GM08714 (cell line): ENCODE results near the gene ARHGEF19.
"Not testable (repeated sequence)": the region's sequence is repeated elsewhere in the genome, so short reads cannot be mapped to it uniquely, and the experiment has no call there.

Source experiments
- H3K4me3 ChIP-seq: fragments of 200-500 bp; sonication (Bioruptor generic); 2 replicates; pipeline ENCODE4 v1.5.1; 2014; ENCODE audit warnings: mild to moderate bottlenecking, low read length, inconsistent platforms
- ZNF274 ChIP-seq: IDR thresholded peaks from 2 replicates; pipeline ENCODE4 v1.6.1; 2012; ENCODE audit warnings: mild to moderate bottlenecking, low read depth, low read length

Gene ARHGEF19

DNA sequence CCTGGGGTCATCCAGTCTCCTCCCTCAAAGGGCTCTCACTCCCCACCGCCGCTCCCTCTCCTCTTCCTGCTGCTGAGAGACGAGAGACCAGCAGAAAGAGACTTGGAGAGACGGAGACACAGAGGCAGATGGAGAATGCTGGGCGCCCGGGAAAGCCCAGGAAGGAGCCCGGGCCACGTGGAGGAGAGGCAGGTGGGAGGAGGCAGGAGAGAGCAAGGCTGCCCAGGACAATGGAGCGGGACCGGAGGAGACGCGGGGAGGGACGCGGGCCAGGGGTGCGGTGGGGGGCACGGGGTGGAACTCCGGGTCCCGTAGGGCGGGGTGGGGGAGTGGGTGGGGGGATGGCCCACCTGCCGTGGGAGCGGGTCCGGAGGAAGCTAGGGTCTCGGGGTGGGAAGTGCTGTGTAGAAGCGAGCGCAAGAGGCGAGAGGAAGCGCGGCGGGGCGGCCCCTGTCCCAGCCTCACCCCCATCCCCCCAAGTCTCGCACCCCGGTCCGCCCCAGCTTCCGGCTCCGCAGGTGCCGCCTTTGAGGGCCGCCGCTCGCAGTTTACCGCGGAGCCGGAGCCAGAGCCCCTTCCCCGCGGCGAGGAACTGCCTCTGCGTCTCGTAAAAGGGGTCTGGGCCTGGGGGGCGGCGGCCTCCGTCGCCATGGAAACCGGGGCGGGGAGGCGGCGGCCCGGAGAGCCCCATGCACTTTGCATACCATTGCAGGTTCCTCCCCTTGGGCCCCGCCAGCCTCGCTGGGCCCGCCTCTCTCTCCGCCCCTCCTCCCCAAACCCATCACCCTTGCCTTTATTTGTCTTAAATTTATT is 44.9 kb downstream of the ARHGEF19 start:
- TF ChIP-seq ZNF274, result no peak
- H3K4me3 ChIP-seq, result peak overlapping the region; percentile 37; the same call in 1 of the 2 replicates

DNA sequence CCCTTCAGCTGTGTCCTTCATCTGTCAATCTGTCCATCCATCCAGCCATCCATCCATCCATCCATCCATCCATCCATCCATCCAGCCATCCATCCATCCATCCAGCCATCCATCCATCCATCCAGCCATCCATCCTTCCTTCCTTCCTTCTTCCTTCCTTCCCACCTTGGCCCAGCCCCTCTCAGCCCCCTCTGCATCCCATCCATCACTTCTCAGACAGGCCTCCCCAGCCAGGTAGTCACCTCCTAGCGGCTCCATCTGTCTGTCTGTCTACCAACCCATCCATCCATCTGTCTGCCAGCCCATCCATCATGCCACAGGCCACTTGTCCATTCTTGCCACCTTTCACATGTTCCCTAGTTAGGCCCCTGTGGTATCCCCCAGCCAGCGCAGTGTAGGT is 46.3 kb downstream of the ARHGEF19 start:
- no peak overlapping the region for H3K4me3 ChIP-seq
- TF ChIP-seq ZNF274, result no peak

DNA sequence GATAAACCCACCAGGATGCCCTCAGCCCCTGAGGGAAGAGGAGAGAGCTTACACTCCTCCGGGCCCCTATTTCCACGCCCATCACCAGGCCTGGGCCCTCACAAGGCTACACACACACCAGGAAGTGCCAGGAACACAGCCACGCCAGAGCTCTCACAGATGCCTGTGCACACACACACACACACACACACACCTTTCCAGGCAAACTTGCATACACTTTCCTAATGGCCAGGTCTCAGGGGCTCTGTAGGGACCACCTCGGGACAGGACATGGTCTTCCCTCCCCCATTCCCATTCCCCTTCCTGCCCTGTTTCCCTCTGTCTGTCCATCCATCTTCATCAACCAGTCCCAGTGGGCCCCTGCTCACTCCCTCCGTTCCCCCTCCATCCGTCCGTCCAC is 46.9 kb downstream of the ARHGEF19 start:
- H3K4me3 ChIP-seq, result no peak overlapping the region
- TF ChIP-seq ZNF274, result no peak

GRCh38 chr1:16165073-16165364 is 47.4 kb downstream of the ARHGEF19 start:
- TF ChIP-seq ZNF274, result no peak
- no peak overlapping the region for H3K4me3 ChIP-seq

DNA sequence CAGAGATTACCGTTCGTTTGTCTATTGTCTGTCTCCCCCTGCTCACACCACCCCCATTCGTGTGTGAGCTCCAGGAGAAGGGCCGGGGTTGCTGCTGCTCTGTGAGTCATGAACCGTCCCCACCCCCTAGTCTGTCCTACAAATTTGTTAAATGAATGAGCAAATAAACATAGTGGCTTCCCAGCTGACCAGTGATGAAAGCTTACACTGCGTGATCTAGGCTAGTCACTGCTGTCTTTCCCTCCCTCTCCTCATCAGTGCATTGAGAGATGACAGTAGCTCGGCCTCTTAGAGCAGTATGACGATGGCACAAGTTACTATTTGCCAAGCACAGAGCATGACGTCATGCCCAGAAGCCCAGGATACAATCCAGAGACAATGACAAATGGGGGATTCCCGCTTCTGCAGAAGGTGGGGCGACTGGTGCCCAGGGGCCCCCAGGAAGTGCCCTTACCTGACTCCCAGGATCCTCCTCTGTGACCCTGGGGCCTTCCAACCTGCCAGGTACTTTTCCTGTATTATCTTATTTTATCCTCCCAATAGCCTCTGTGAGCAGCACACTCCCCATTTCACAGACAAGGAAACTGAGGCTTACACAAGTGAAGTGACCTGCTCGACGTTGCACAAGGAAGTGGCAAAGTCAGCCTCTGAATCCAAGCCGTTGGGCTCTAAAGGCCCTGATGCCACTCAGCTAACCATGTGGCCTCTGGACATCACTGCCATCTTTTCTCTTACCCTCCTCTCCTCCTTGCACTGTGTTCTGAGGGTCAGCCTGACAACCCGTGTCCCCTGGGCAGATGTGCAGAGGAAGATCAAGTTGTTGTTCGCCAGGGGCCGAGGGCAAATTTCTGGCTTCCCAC is 48.0 kb downstream of the ARHGEF19 start:
- H3K4me3 ChIP-seq, result no peak overlapping the region

DNA sequence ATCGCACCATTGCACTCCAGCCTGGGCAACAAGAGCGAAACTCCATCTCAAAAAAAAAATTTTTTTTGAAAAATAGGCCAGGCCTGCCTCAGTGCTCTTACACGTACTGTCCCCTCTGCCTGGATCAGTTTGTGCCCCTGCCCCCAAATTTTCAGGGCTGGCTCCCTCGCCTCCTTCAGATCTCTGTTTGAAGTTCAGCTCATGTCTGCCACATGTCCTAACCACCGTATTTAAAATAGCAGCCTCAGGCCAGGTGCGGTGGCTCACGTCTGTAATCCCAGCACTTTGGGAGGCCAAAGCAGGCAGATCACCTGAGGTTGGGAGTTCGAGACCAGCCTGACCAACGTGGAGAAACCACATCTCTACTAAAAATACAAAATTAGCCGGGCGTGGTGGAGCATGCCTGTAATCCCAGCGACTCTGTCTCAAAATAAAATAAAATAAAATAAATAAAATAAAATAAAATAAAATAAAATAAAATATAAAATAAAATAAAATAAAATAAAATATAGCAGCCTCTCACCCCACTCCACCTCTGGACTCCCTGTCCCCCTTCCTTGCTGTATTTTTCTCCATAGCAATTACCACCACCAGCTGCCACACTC is 48.7 kb downstream of the ARHGEF19 start:
- not testable (repeated sequence) for H3K4me3 ChIP-seq

More for the DNA sequence above, 48.0 kb downstream of the ARHGEF19 start:
- no peak for TF ChIP-seq ZNF274

DNA sequence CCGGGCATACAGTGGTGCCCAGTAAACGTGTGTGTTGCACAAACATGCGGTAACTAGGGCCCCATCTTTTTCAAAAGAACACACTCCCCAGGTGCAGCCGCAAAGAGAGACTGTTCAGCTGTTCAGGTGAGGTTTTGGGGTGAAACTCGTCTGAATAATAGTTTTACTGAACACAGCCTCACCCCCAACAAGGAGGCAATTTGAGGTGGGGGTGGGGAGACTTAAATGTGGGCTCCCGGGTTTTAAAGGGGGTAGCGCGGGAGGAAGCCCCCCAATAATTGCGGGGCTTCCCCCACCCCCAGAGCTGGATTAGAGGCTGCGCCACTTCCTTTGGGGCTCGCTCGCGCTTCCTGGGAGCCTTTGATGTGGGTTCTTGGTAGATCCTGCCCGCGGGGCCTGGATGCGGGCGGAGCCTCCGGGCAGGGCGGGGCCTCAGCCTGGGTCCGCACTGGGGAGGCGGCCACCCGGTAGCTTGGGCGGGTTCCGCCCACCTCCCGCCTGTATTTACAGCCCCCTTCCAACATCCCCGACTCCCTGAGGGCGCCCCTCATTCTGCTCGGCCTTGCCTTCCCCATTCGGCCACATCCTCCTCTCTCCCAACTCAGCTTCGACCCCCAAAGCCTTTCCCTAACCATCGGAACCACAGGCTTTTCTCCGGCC is 50.2 kb downstream of the ARHGEF19 start:
- no peak overlapping the region for H3K4me3 ChIP-seq
- TF ChIP-seq ZNF274, result no peak

DNA sequence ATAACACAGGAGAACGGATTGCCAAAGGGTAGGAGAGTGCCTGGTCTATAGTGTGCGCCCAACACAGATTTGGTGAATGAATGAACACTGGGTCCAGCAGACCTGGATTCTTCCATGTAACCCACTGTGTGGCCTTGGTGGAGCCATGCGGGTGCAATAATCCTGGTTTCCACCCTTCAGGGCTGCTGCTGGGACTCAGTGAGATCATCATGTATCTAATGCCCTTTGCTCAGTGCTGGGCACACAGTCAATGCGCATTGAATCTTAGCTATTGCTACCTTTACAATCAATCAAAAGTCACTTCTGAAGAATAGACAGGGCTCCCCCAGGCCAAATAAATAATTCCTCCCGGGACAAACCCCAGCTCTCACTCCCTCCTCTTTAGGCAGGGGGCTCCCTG is 50.7 kb downstream of the ARHGEF19 start:
- H3K4me3 ChIP-seq, result no peak overlapping the region
- TF ChIP-seq ZNF274, result no peak

GRCh38 chr1:16158993-16159831 is 53.2 kb downstream of the ARHGEF19 start:
- no peak for TF ChIP-seq ZNF274
- H3K4me3 ChIP-seq, result no peak overlapping the region

DNA sequence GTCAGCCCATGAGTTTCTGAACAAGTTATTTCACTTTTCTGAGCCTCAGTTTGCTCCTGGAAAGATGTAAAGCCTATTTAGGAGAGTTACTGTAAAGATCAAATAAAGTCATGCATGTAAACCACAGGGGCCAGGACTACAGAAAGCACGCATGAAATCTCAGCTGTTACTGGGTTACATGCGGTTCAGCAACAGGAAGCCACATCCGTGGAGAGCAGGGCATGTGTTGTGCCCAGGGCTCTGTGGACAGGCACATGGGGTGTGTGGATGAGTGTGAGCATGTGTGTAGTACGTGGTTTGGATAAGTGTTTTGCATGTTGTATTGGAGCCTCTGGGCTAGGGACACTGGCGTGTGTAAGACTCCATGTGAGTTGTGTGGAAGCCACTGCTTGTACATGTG is 54.4 kb downstream of the ARHGEF19 start:
- no peak overlapping the region for H3K4me3 ChIP-seq
- no peak for TF ChIP-seq ZNF274

- H3K4me3 ChIP-seq, result no peak overlapping the region
- no peak for TF ChIP-seq ZNF274
Observed at GRCh38 chr1:16156848-16157495, 55.5 kb downstream of the ARHGEF19 start.

GRCh38 chr1:16155537-16156410 is 56.7 kb downstream of the ARHGEF19 start, which contains the start of gene EPHA2:
EPHA2 (minus strand) TSS chr1:16156069; CDS start chr1:16155932, 137 bp downstream.
- no peak for TF ChIP-seq ZNF274
- H3K4me3 ChIP-seq, result peak within 1 kb of the TSS; percentile 13; the same call in 1 of the 2 replicates
